ENCODE results near the gene ADAMTS15.

- TF ChIP-seq, protein P1, sequence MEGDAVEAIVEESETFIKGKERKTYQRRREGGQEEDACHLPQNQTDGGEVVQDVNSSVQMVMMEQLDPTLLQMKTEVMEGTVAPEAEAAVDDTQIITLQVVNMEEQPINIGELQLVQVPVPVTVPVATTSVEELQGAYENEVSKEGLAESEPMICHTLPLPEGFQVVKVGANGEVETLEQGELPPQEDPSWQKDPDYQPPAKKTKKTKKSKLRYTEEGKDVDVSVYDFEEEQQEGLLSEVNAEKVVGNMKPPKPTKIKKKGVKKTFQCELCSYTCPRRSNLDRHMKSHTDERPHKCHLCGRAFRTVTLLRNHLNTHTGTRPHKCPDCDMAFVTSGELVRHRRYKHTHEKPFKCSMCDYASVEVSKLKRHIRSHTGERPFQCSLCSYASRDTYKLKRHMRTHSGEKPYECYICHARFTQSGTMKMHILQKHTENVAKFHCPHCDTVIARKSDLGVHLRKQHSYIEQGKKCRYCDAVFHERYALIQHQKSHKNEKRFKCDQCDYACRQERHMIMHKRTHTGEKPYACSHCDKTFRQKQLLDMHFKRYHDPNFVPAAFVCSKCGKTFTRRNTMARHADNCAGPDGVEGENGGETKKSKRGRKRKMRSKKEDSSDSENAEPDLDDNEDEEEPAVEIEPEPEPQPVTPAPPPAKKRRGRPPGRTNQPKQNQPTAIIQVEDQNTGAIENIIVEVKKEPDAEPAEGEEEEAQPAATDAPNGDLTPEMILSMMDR (conservative IDR thresholded peaks at IDR 0.05; ENCODE audit: low read length), result no peak
- no peak for TF ChIP-seq EZH2phosphoT487 (IDR thresholded peaks at IDR 0.05; ENCODE audit: borderline replicate concordance, low read depth, low read length)
Measured at GRCh38 chr11:130514851-130515250, 66.4 kb downstream of the ADAMTS15 start.
